GM06990 (cell line): ENCODE measurements around the gene RETNLB.

ENCODE experiments used
- DNase-seq: peaks from one replicate; pipeline ENCODE4 v3.0.0-alpha.2; 2011; ENCODE audit not compliant: insufficient read length; ENCODE audit errors: extremely low read depth
- H3K27me3 ChIP-seq: replicated peaks from 2 replicates; pipeline ENCODE4 v1.6.0; 2011; ENCODE audit warnings: low read length; ENCODE audit not compliant: control insufficient read depth, insufficient read depth
- H3K36me3 ChIP-seq: 2 replicates; pipeline ENCODE4 v1.5.1; 2011; ENCODE audit warnings: low read length; ENCODE audit not compliant: control insufficient read depth, insufficient read depth
- H3K4me3 ChIP-seq: replicated peaks from 2 replicates; pipeline ENCODE4 v1.5.1; 2011; ENCODE audit warnings: low read depth, mild to moderate bottlenecking, control low read depth, low read length
- CTCF ChIP-seq: IDR thresholded peaks from 2 replicates; pipeline ENCODE4 v1.5.1; 2011; ENCODE audit warnings: low read length, control low read depth, mild to moderate bottlenecking, inconsistent platforms; ENCODE audit not compliant: insufficient read depth, poor library complexity, severe bottlenecking

RETNLB gene

GRCh38 chr3:108736821-108737220 lies 20.4 kb downstream of the RETNLB start:
- H3K4me3 ChIP-seq, result no peak overlapping the region
- DNase-seq, result no peak
- TF ChIP-seq CTCF, result no peak

GRCh38 chr3:108728934-108729333 lies 28.3 kb downstream of the RETNLB start:
- no peak for DNase-seq
- no peak for TF ChIP-seq CTCF
- Histone ChIP-seq H3K4me3 (no peak overlapping the region), H3K27me3 (no peaks in the 10 kb centered on the region), H3K36me3 (no peaks in the 10 kb centered on the region)

More at GRCh38 chr3:108736821-108737220, 20.4 kb downstream of the RETNLB start:
- H3K27me3 ChIP-seq, result no peaks in the 10 kb centered on the region; the same call in 1 of the 2 replicates
- H3K36me3 ChIP-seq, result no peaks in the 10 kb centered on the region

GRCh38 chr3:108728105-108728504 lies 29.1 kb downstream of the RETNLB start:
- DNase-seq, result no peak
- TF ChIP-seq CTCF, result no peak
- Histone ChIP-seq H3K4me3 (no peak overlapping the region), H3K36me3 (no peaks in the 10 kb centered on the region), H3K27me3 (no peaks in the 10 kb centered on the region)

GRCh38 chr3:108724101-108724500 lies 33.1 kb downstream of the RETNLB start:
- no peak for TF ChIP-seq CTCF
- Histone ChIP-seq H3K27me3 (no peaks in the 10 kb centered on the region), H3K36me3 (no peaks in the 10 kb centered on the region), H3K4me3 (no peak overlapping the region)
- no peak for DNase-seq

- Histone ChIP-seq H3K27me3 (no peaks in the 10 kb centered on the region), H3K4me3 (no peak overlapping the region)
Measured at GRCh38 chr3:108722724-108723123, 34.5 kb downstream of the RETNLB start.

More at GRCh38 chr3:108722724-108723123, 34.5 kb downstream of the RETNLB start:
- TF ChIP-seq CTCF, result no peak
- no peak for DNase-seq
- no peaks in the 10 kb centered on the region for H3K36me3 ChIP-seq
